Endodermal cell (in vitro differentiated cells): ENCODE measurements around the gene MACROD2. TPM values are rescaled to one million over a fixed set of nuclear protein-coding genes. Genes with fewer than 3 reads are reported as not detected.

Experiments used
- DNase-seq: peaks from one replicate; pipeline ENCODE4 v3.0.0-alpha.2; 2017
- H3K27ac ChIP-seq: 2 replicates; pipeline ENCODE4 v1.5.1; 2013; ENCODE audit warnings: mild to moderate bottlenecking, low read depth, low read length, moderate library complexity
- H3K27me3 ChIP-seq: 2 replicates; pipeline ENCODE4 v1.6.1; 2013; ENCODE audit warnings: mild to moderate bottlenecking, low read length, moderate library complexity; ENCODE audit not compliant: insufficient read depth, control insufficient read depth, poor library complexity, severe bottlenecking
- H3K36me3 ChIP-seq: 2 replicates; pipeline ENCODE4 v1.7.0; 2013; ENCODE audit warnings: mild to moderate bottlenecking, low read length, moderate library complexity; ENCODE audit not compliant: control insufficient read depth, insufficient read depth
- H3K4me1 ChIP-seq: one replicate; pipeline ENCODE4 v1.7.0; 2013; ENCODE audit warnings: low read length; ENCODE audit not compliant: control insufficient read depth, insufficient read depth
- H3K4me3 ChIP-seq: 2 replicates; pipeline ENCODE4 v1.5.1; 2013; ENCODE audit warnings: mild to moderate bottlenecking, low read length, moderate library complexity
- H3K9ac ChIP-seq: 2 replicates; pipeline ENCODE4 v1.6.1; 2013; ENCODE audit warnings: mild to moderate bottlenecking, low read length, moderate library complexity; ENCODE audit not compliant: poor library complexity, severe bottlenecking; ENCODE audit errors: extremely low read depth
- H3K9me3 ChIP-seq: 2 replicates; pipeline ENCODE4 v1.6.1; 2013; ENCODE audit warnings: mild to moderate bottlenecking, low read length, moderate library complexity; ENCODE audit not compliant: control insufficient read depth
- H3K27ac Mint-ChIP-seq: 2 replicates; pipeline ENCODE4 v1.8.0; 2020; ENCODE audit warnings: mixed read lengths
- H3K27me3 Mint-ChIP-seq: 2 replicates; pipeline ENCODE4 v1.8.0; 2021; ENCODE audit warnings: mild to moderate bottlenecking, mixed read lengths; ENCODE audit not compliant: insufficient read depth
- H3K36me3 Mint-ChIP-seq: 2 replicates; pipeline ENCODE4 v1.8.0; 2020; ENCODE audit warnings: low read depth, mixed read lengths
- H3K4me1 Mint-ChIP-seq: 2 replicates; pipeline ENCODE4 v1.8.0; 2020; ENCODE audit warnings: mixed read lengths
- H3K4me3 Mint-ChIP-seq: 2 replicates; pipeline ENCODE4 v1.8.0; 2020; ENCODE audit warnings: mild to moderate bottlenecking, moderate library complexity, mixed read lengths
- H3K9me3 Mint-ChIP-seq: 2 replicates; pipeline ENCODE4 v1.8.0; 2020; ENCODE audit warnings: mild to moderate bottlenecking, mixed read lengths
- WGBS, 2 experiments: methylation state at CpG; one replicate each; pipeline versions ENCODE4 v1.1.5 to v1.1.7; 2013; ENCODE audit warnings: missing lambda C conversion rate in 2 of 2, mixed read lengths in 1 of 2; ENCODE audit not compliant: insufficient coverage in 1 of 2, insufficient read length in 1 of 2; 5-methylcytosine and 5-hydroxymethylcytosine counted together
- total RNA-seq, 2 donors: library from RNA; stranded (reverse); fragmentation: NEBNext Ultra II Directional in 1 of 2; extraction: Animal tissue kit (Norgen Biotek cat#: 25700) in 1 of 2; gene quantifications; 2 replicates in 1 of 2; 3 replicates in 1 of 2; pipeline ENCODE4 v1.2.1, GENCODE V29; 2021
- TF ChIP-seq, protein P1 (sequence below): fragments of 200-600 bp; sonication (generic); conservative IDR thresholded peaks from 2 replicates; pipeline ENCODE4 v1.5.0; 2021; ENCODE audit warnings: antibody characterized with exemption, mild to moderate bottlenecking

Gene MACROD2
- total RNA-seq, 2 donors from 2014 or later: 2.3 to 4.8 TPM

DNA sequence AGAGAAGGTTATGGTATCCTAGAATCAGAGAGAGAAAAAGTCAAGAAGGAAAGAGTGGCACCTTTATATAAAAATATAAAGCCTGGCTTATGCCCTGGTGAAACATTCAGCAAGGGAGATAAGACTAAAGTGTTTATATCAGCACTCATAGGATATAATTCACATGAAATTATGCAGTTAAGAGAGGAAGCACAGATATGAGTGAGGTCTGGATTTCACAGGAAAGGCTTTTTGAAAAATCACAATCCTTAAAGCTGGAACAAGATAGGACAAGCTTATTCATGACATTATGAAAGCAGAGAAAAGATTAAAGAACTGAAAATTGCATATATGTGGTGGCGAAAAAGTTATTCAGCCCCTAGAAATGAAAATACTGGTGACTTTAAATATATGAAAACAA lies 523.3 kb downstream of the MACROD2 start:
- H3K4me3 ChIP-seq: no peak overlapping the region
- no peaks in the 10 kb centered on the region for H3K36me3 ChIP-seq
- H3K27ac ChIP-seq: no peak overlapping the region
- Mint-ChIP-seq H3K27ac (no peak overlapping the region), H3K9me3 (no peaks in the 10 kb centered on the region), H3K36me3 (no peaks in the 10 kb centered on the region), H3K27me3 (no peaks in the 10 kb centered on the region), H3K4me3 (no peak overlapping the region), H3K4me1 (peaks cover 11% of the 10 kb centered on the region)
- no peaks in the 10 kb centered on the region for H3K27me3 ChIP-seq
- WGBS, 2 experiments: no CpG with 5 or more reads among the region's 1 CpG
- H3K9me3 ChIP-seq: no peaks in the 10 kb centered on the region
- H3K9ac ChIP-seq: no peak overlapping the region
- TF ChIP-seq, protein P1, sequence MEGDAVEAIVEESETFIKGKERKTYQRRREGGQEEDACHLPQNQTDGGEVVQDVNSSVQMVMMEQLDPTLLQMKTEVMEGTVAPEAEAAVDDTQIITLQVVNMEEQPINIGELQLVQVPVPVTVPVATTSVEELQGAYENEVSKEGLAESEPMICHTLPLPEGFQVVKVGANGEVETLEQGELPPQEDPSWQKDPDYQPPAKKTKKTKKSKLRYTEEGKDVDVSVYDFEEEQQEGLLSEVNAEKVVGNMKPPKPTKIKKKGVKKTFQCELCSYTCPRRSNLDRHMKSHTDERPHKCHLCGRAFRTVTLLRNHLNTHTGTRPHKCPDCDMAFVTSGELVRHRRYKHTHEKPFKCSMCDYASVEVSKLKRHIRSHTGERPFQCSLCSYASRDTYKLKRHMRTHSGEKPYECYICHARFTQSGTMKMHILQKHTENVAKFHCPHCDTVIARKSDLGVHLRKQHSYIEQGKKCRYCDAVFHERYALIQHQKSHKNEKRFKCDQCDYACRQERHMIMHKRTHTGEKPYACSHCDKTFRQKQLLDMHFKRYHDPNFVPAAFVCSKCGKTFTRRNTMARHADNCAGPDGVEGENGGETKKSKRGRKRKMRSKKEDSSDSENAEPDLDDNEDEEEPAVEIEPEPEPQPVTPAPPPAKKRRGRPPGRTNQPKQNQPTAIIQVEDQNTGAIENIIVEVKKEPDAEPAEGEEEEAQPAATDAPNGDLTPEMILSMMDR: no peak
- no peaks in the 10 kb centered on the region for H3K4me1 ChIP-seq
- no peak for DNase-seq

DNA sequence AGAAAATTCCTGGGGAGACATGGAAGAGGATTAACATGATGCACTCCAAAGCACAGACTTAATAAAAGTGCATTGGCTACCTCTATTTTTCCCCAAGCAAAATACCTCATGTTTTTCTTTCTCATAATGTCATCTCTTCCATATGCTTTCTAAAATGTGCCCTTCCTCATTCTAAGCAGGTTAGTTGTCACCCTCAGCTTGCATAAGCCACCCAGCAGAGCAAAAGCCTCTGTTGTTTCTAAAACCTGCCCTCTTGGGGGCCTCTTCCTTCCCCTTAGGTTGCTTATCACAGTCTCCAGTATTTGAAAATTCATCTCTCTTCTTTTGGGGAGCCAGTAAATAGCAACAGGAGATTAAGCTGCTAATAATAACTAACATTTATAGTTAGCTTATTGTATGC lies 525.7 kb downstream of the MACROD2 start:
- Histone ChIP-seq H3K27me3 (no peaks in the 10 kb centered on the region), H3K27ac (no peak overlapping the region), H3K36me3 (no peaks in the 10 kb centered on the region), H3K4me3 (no peak overlapping the region), H3K9me3 (no peaks in the 10 kb centered on the region), H3K9ac (no peak overlapping the region), H3K4me1 (no peaks in the 10 kb centered on the region)
- Mint-ChIP-seq H3K36me3 (no peaks in the 10 kb centered on the region), H3K9me3 (no peaks in the 10 kb centered on the region), H3K4me3 (no peak overlapping the region), H3K4me1 (peaks cover 11% of the 10 kb centered on the region), H3K27ac (no peak overlapping the region), H3K27me3 (no peaks in the 10 kb centered on the region)
- DNase-seq: no peak
- TF ChIP-seq, protein P1: no peak

DNA sequence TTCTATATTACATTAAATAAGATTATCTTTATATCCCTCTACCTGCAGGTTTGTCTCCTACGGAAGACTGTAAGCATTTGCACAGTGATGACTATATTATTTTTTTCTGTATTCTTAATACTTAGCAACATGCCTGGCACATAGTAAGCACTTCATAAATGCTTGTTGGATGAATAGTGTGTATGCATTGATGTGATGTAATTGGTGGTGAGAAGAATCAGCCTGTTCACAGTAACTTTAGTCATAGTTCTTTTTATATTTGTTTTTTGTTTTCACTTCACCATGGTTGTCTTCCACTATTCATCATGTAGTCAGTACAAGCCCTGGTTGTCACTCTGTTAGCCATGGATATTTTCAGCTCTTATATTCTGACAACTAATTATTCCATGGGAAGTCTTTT lies 526.1 kb downstream of the MACROD2 start:
- WGBS, 2 experiments: no CpG with 5 or more reads among the region's 1 CpG
- Mint-ChIP-seq H3K27me3 (no peaks in the 10 kb centered on the region), H3K9me3 (no peaks in the 10 kb centered on the region), H3K36me3 (no peaks in the 10 kb centered on the region), H3K4me3 (no peak overlapping the region), H3K4me1 (peaks cover 11% of the 10 kb centered on the region), H3K27ac (no peak overlapping the region)
- no peaks in the 10 kb centered on the region for H3K36me3 ChIP-seq
- TF ChIP-seq, protein P1: no peak
- H3K4me3 ChIP-seq: no peak overlapping the region
- no peaks in the 10 kb centered on the region for H3K27me3 ChIP-seq
- no peaks in the 10 kb centered on the region for H3K9me3 ChIP-seq
- no peaks in the 10 kb centered on the region for H3K4me1 ChIP-seq
- no peak overlapping the region for H3K27ac ChIP-seq
- H3K9ac ChIP-seq: no peak overlapping the region
- DNase-seq: no peak
